Aorta (tissue), 5 donors: ENCODE data around the gene DPAGT1. TPM values are rescaled to one million over a fixed set of nuclear protein-coding genes. Genes with fewer than 3 reads are reported as not detected.

Source experiments
- ATAC-seq: fragments of 200-7000 bp; cut with Tn5 transposase; one replicate; pipeline ENCODE4 v1.9.1; 2022; ENCODE audit warnings: moderate library complexity; ENCODE audit not compliant: low FRiP score
- DNase-seq, 2 donors: peaks; one replicate each; pipeline ENCODE4 v3.0.0-alpha.2; 2020
- H3K27ac ChIP-seq, 2 donors: one replicate each; pipeline ENCODE4 v1.5.1; 2013; ENCODE audit warnings: low read length in 2 of 2, mild to moderate bottlenecking in 2 of 2, moderate library complexity in 2 of 2, control low read depth in 1 of 2, inconsistent platforms in 1 of 2, low read depth in 1 of 2
- H3K27me3 ChIP-seq, 2 donors: one replicate each; pipeline ENCODE4 v1.6.1; 2013; ENCODE audit warnings: control low read depth in 1 of 2, low read length in 1 of 2, mild to moderate bottlenecking in 1 of 2, moderate library complexity in 1 of 2; ENCODE audit not compliant: insufficient read depth in 2 of 2, control insufficient read depth in 1 of 2
- H3K36me3 ChIP-seq, 2 donors: one replicate each; pipeline ENCODE4 v1.6.1; 2013; ENCODE audit warnings: control low read depth in 1 of 2, low read length in 1 of 2, mild to moderate bottlenecking in 1 of 2; ENCODE audit not compliant: insufficient read depth in 2 of 2, control insufficient read depth in 1 of 2
- H3K4me1 ChIP-seq, 2 donors: one replicate each; pipeline ENCODE4 v1.6.1; 2013; ENCODE audit warnings: low read length in 2 of 2, control low read depth in 1 of 2, mild to moderate bottlenecking in 1 of 2, moderate library complexity in 1 of 2; ENCODE audit not compliant: insufficient read depth in 2 of 2, control insufficient read depth in 1 of 2
- H3K4me3 ChIP-seq, 2 donors: one replicate each; pipeline ENCODE4 v1.5.1; 2013; ENCODE audit warnings: low read length in 2 of 2, control low read depth in 1 of 2, mild to moderate bottlenecking in 1 of 2
- H3K9me3 ChIP-seq: one replicate; pipeline ENCODE4 v1.6.1; 2013; ENCODE audit warnings: mild to moderate bottlenecking, low read length; ENCODE audit not compliant: control insufficient read depth
- WGBS, 2 donors: extraction: QIAGEN DNeasy Blood & Tissue Kit; methylation state at CpG; one replicate each; pipeline ENCODE4 v1.1.7; 2013; 5-methylcytosine and 5-hydroxymethylcytosine counted together
- intact Hi-C, 2 donors: fragments of 100-400 bp; cut with DNase I; formaldehyde crosslinking; loops; one replicate each; pipeline versions ENCODE4 v1.14.2 to v1.15.0; 2022
- polyA plus RNA-seq, 2 donors: library from polyadenylated mRNA; stranded (reverse); fragments of 200-250 nt; gene quantifications; one replicate each; pipeline ENCODE4 v1.2.3, GENCODE V29; 2013
- total RNA-seq, 2 donors: library from RNA; stranded (reverse); fragmentation: NEBNext Ultra II Directional; extraction: Animal tissue kit (Norgen Biotek cat#: 25700); gene quantifications; one replicate each; pipeline ENCODE4 v1.2.1, GENCODE V29; 2021
- donor health status: healthy with polysubstance abuse.
- donor health status: Bipolar disorder and iron deficiency.
- donor health status: DM: no; HTN: no; CAD: no.
- donor health status: DM: no; HTN: no; CAD: no.
- donor health status: DM: yes; HTN: yes; CAD: no.

The DPAGT1 gene
- total and polyA plus RNA-seq, 4 donors: 7.3 to 41.8 (median 21.9) TPM

- DNase-seq (peak; percentile 91 to 94), ATAC-seq (peak; percentile 91)
- H3K4me3 ChIP-seq: peak overlapping the region; percentile 56
- peak overlapping the region; percentile 70 to 71 for H3K27ac ChIP-seq
- no peaks in the 10 kb centered on the region for H3K9me3 ChIP-seq
- H3K36me3 ChIP-seq: peaks cover 0 to 8% of the 10 kb centered on the region in 2 donors
- H3K27me3 ChIP-seq: no peaks in the 10 kb centered on the region
- no peaks in the 10 kb centered on the region for H3K4me1 ChIP-seq
- intact Hi-C loops: loop anchor here in 1 of 2 donors (1.0 to 5.0 kb wide), 3 partner anchors 37 to 103 kb away; partner anchors contain the start of genes HYOU1 and NLRX1
- 0 to 1% methylated on average over 10 to 19 of the region's 19 CpGs for WGBS, 2 donors
These were observed 6.9 kb downstream of the DPAGT1 start for GRCh38 chr11:119094816-119095065.

- WGBS, 2 donors: 1% methylated on average over 57 to 81 of the region's 81 CpGs
- DNase-seq (peak; percentile 59 to 86), ATAC-seq (peak; percentile 47)
- no peaks in the 10 kb centered on the region for H3K9me3 ChIP-seq
- intact Hi-C loops: loop anchor here in 1 of 2 donors (1.0 to 5.0 kb wide), 2 partner anchors 37 to 103 kb away; partner anchors contain the start of gene HYOU1
- no peaks in the 10 kb centered on the region for H3K4me1 ChIP-seq
- H3K4me3 ChIP-seq: peak overlapping the region; percentile 56
- H3K36me3 ChIP-seq: peaks cover 0 to 8% of the 10 kb centered on the region in 2 donors
- no peaks in the 10 kb centered on the region for H3K27me3 ChIP-seq
- peak overlapping the region; percentile 70 to 71 for H3K27ac ChIP-seq
These were observed 7.5 kb downstream of the DPAGT1 start for GRCh38 chr11:119093942-119094815.

GRCh38 chr11:119092880-119093842 lies 8.5 kb downstream of the DPAGT1 start:
- no peak for ATAC-seq
- H3K4me3 ChIP-seq: no peak overlapping the region
- WGBS, 2 donors: 21 to 29% methylated on average over 12 of the region's 12 CpGs
- no peaks in the 10 kb centered on the region for H3K4me1 ChIP-seq
- intact Hi-C loops: loop anchor here in 1 of 2 donors (5.0 kb wide), 1 partner anchor 104 kb away; no protein-coding TSS in a partner anchor
- H3K9me3 ChIP-seq: no peaks in the 10 kb centered on the region
- no peak for DNase-seq
- peak overlapping the region in 1 of 2 donors; percentile 50 for H3K27ac ChIP-seq
- no peaks in the 10 kb centered on the region for H3K27me3 ChIP-seq
- H3K36me3 ChIP-seq: peaks cover 0 to 8% of the 10 kb centered on the region in 2 donors

GRCh38 chr11:119091966-119092879 lies 9.4 kb downstream of the DPAGT1 start:
- Histone ChIP-seq H3K4me3 (no peak overlapping the region), H3K4me1 (no peaks in the 10 kb centered on the region), H3K9me3 (no peaks in the 10 kb centered on the region), H3K27ac (peak overlapping the region in 1 of 2 donors; percentile 50), H3K36me3 (peaks cover 0 to 4% of the 10 kb centered on the region in 2 donors), H3K27me3 (no peaks in the 10 kb centered on the region)
- intact Hi-C loops: loop anchor here in 1 of 2 donors (5.0 kb wide), 1 partner anchor 105 kb away; no protein-coding TSS in a partner anchor
- DNase-seq: no peak
- WGBS, 2 donors: 76 to 82% methylated on average over 13 of the region's 13 CpGs
- ATAC-seq: no peak

- H3K27ac ChIP-seq: no peak overlapping the region
- no peaks in the 10 kb centered on the region for H3K27me3 ChIP-seq
- peaks cover 0 to 2% of the 10 kb centered on the region in 2 donors for H3K36me3 ChIP-seq
- intact Hi-C loops: loop anchor here in 1 of 2 donors (5.0 kb wide), 1 partner anchor 106 kb away; no protein-coding TSS in a partner anchor
- H3K4me1 ChIP-seq: no peaks in the 10 kb centered on the region
- ATAC-seq (no peak), DNase-seq (no peak)
- no peak overlapping the region for H3K4me3 ChIP-seq
- 64 to 72% methylated on average over 9 of the region's 9 CpGs for WGBS, 2 donors
- no peaks in the 10 kb centered on the region for H3K9me3 ChIP-seq
These were observed 10.5 kb downstream of the DPAGT1 start for GRCh38 chr11:119091178-119091577.

- 87 to 92% methylated on average over 1 of the region's 1 CpG for whole genome bisulfite sequencing, 2 donors
- no peak overlapping the region for H3K27ac ChIP-seq
- no peak overlapping the region for H3K4me3 ChIP-seq
- DNase-seq (peak in 1 of 2 donors; percentile 33), ATAC-seq (no peak)
- H3K9me3 ChIP-seq: no peaks in the 10 kb centered on the region
- H3K4me1 ChIP-seq: no peaks in the 10 kb centered on the region
- no peaks in the 10 kb centered on the region for H3K27me3 ChIP-seq
- intact Hi-C loops: no loop called here
- peaks cover 0 to 2% of the 10 kb centered on the region in 2 donors for H3K36me3 ChIP-seq
These were observed 12.3 kb downstream of the DPAGT1 start for GRCh38 chr11:119089319-119089718.

- intact Hi-C loops: no loop called here
- ATAC-seq (no peak), DNase-seq (peak in 1 of 2 donors; percentile 31)
- Histone ChIP-seq H3K36me3 (peaks cover 0 to 2% of the 10 kb centered on the region in 2 donors), H3K27me3 (no peaks in the 10 kb centered on the region), H3K4me1 (no peaks in the 10 kb centered on the region), H3K9me3 (no peaks in the 10 kb centered on the region), H3K4me3 (no peak overlapping the region), H3K27ac (no peak overlapping the region)
- WGBS, 2 donors: 93 to 95% methylated on average over 9 of the region's 9 CpGs
These were observed 13.2 kb downstream of the DPAGT1 start for GRCh38 chr11:119088406-119088805.
